ENCODE data around the gene ABCB11. TPM values are rescaled to one million over a fixed set of nuclear protein-coding genes. Genes with fewer than 3 reads are reported as not detected.

Gene ABCB11
- total RNA-seq, 4 donors from 2014 or later: 0.10 to 0.24 (median 0.12) TPM; not detected in 1

DNA sequence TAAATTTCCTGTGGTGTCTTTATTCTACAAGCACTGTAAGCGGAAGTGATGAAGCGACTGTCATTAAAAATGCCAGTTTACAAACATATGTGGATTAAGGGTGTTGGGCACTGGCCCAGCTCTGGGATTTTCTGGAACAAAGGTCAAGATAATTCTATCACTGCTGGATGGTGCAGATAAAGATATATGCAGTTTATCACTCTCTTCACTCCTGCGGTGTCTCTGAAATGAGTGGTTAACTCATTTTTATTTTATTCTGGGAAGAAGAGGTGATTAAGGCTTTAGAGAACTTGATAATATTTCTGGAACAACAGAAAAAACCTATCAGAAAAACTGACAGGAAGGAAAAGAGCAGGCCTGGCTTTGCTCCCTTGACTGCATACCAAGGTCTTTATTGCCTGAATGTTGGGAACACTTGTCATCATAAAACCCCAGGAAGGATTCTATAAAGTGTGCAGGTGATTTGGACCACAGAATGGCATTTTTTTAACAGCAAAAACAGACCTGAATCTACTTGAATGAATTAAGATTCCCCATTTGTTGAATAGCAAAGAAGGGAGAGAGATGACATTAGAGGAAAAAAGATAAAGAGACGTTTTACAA, 32.4 kb downstream of the ABCB11 start:
- TF ChIP-seq CTCF (IDR thresholded peaks at IDR 0.05 in 4 of 5, conservative IDR thresholded peaks at IDR 0.05 in 1 of 5) (no peak), POLR2A (IDR thresholded peaks at IDR 0.05) (no peak)
- ATAC-seq: no peak
- Histone ChIP-seq H3K27me3 (no peaks in the 10 kb centered on the region), H3K4me3 (no peak overlapping the region), H3K27ac (no peak overlapping the region), H3K9me3 (no peaks in the 10 kb centered on the region), H3K4me1 (no peaks in the 10 kb centered on the region), H3K36me3 (no peaks in the 10 kb centered on the region)
- intact Hi-C loops (cut with DNase I; ENCODE audit: low total_unique reads) (no loop called here), in situ Hi-C loops (cut with MboI; ENCODE audit: low sequenced_read_pairs in 4 of 4) (no loop called here)
- no peak for DNase-seq

DNA sequence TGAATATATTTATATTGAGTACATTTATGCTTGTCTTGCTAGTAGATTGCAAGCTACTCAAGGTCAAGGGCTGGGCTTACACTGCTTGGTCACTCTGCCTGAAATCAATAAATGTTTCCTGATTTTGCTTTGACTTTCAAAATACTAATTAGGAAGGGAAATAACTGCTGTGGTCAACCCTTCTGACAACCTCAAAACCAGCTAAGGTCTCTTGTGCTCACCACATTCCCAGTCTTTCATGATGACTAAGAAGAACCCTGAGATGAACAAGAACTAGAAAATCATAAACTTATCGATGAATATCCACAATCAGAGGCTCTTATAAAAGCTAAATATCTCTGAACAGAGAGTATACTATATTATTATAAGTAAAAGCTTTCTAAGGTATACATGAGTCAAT, 33.3 kb downstream of the ABCB11 start:
- Histone ChIP-seq H3K4me1 (no peaks in the 10 kb centered on the region), H3K27ac (no peak overlapping the region), H3K27me3 (no peaks in the 10 kb centered on the region), H3K4me3 (no peak overlapping the region), H3K9me3 (no peaks in the 10 kb centered on the region), H3K36me3 (no peaks in the 10 kb centered on the region)
- ATAC-seq (no peak), DNase-seq (no peak)
- intact Hi-C loops (cut with DNase I; ENCODE audit: low total_unique reads): no loop called here
- TF ChIP-seq CTCF (IDR thresholded peaks at IDR 0.05 in 4 of 5, conservative IDR thresholded peaks at IDR 0.05 in 1 of 5) (no peak), POLR2A (IDR thresholded peaks at IDR 0.05) (no peak)
- in situ Hi-C loops (cut with MboI; ENCODE audit: low sequenced_read_pairs in 4 of 4): no loop called here

DNA sequence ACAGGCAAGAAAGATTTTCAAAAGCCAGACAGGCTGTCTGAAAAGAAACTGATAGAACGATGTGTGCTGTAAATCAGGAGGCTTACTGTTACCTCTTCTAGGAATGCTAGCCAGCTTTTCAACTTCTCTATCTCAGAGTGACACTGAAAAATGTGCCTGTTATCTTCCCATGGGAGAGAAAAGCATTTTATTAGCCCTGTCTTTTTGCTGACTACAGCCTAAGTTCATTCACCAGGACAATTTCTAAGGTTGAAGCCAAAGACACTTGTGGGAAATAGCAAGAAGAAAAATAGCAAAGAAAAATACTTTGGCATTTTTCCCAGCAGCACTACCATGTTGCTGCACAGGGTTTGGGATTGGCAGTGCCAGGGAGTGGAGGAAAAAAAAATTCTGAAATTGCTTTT, 34.0 kb downstream of the ABCB11 start:
- H3K4me1 ChIP-seq: no peaks in the 10 kb centered on the region
- H3K4me3 ChIP-seq: no peak overlapping the region
- H3K27ac ChIP-seq: no peak overlapping the region
- intact Hi-C loops (cut with DNase I; ENCODE audit: low total_unique reads): no loop called here
- no peaks in the 10 kb centered on the region for H3K36me3 ChIP-seq
- DNase-seq (no peak), ATAC-seq (no peak)
- no peaks in the 10 kb centered on the region for H3K9me3 ChIP-seq
- in situ Hi-C loops (cut with MboI; ENCODE audit: low sequenced_read_pairs in 4 of 4): no loop called here
- H3K27me3 ChIP-seq: no peaks in the 10 kb centered on the region
- no peak for TF ChIP-seq POLR2A (IDR thresholded peaks at IDR 0.05)
- no peak for TF ChIP-seq CTCF (IDR thresholded peaks at IDR 0.05 in 4 of 5, conservative IDR thresholded peaks at IDR 0.05 in 1 of 5)

DNA sequence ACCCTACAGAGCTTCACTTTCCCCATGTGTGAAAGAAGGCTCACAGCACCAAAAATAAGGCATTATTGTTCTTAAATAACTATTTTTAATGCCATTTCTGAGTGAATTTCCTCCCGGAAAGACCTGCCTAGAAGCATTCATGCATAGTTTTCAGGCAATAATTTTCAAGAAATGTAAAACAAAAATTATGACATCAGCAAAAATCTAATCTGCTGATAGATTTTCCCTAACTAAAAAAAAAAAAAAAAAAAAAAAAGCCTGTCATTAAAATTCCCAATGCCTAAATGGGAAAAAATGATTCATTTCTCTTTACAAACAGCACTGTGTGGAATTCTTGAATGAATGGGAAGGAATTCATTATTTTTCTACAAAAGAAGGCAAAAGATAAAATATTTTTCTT, 35.4 kb downstream of the ABCB11 start:
- H3K4me3 ChIP-seq: no peak overlapping the region
- no peaks in the 10 kb centered on the region for H3K27me3 ChIP-seq
- no peaks in the 10 kb centered on the region for H3K4me1 ChIP-seq
- in situ Hi-C loops (cut with MboI; ENCODE audit: low sequenced_read_pairs in 4 of 4) (no loop called here), intact Hi-C loops (cut with DNase I; ENCODE audit: low total_unique reads) (no loop called here)
- no peak overlapping the region for H3K27ac ChIP-seq
- no peak for ATAC-seq
- H3K9me3 ChIP-seq: no peaks in the 10 kb centered on the region
- DNase-seq: no peak
- TF ChIP-seq POLR2A (IDR thresholded peaks at IDR 0.05): no peak
- TF ChIP-seq CTCF (IDR thresholded peaks at IDR 0.05 in 4 of 5, conservative IDR thresholded peaks at IDR 0.05 in 1 of 5): no peak
- H3K36me3 ChIP-seq: no peaks in the 10 kb centered on the region

GRCh38 chr2:168993538-168993937, 37.6 kb downstream of the ABCB11 start:
- ATAC-seq: no peak
- intact Hi-C loops (cut with DNase I; ENCODE audit: low total_unique reads): no loop called here
- H3K4me1 ChIP-seq: no peaks in the 10 kb centered on the region
- in situ Hi-C loops (cut with MboI; ENCODE audit: low sequenced_read_pairs in 4 of 4): no loop called here
- H3K27me3 ChIP-seq: no peaks in the 10 kb centered on the region
- no peaks in the 10 kb centered on the region for H3K36me3 ChIP-seq
- no peak overlapping the region for H3K27ac ChIP-seq
- no peak for TF ChIP-seq POLR2A (IDR thresholded peaks at IDR 0.05)
- no peak for TF ChIP-seq CTCF (IDR thresholded peaks at IDR 0.05 in 4 of 5, conservative IDR thresholded peaks at IDR 0.05 in 1 of 5)
- no peak for DNase-seq
- H3K9me3 ChIP-seq: no peaks in the 10 kb centered on the region
- no peak overlapping the region for H3K4me3 ChIP-seq

All from gastrocnemius medialis (tissue), 4 donors.